ENCODE data around the gene ATP11A.

The ATP11A gene

GRCh38 chr13:112899281-112900225 is 209.7 kb downstream of the ATP11A start:
- in situ Hi-C loops (cut with MboI; ENCODE audit: low sequenced_read_pairs): no loop called here

GRCh38 chr13:112900226-112900600 is 210.4 kb downstream of the ATP11A start:
- in situ Hi-C loops (cut with MboI; ENCODE audit: low sequenced_read_pairs): no loop called here

- in situ Hi-C loops (cut with MboI; ENCODE audit: low sequenced_read_pairs): no loop called here
Measured at GRCh38 chr13:112900691-112901091, 210.9 kb downstream of the ATP11A start.

GRCh38 chr13:112902101-112902651 is 212.3 kb downstream of the ATP11A start:
- in situ Hi-C loops (cut with MboI; ENCODE audit: low sequenced_read_pairs): no loop called here

- in situ Hi-C loops (cut with MboI; ENCODE audit: low sequenced_read_pairs): no loop called here
Measured at GRCh38 chr13:112902669-112903068, 212.8 kb downstream of the ATP11A start.

GRCh38 chr13:112903071-112903577 is 213.3 kb downstream of the ATP11A start:
- in situ Hi-C loops (cut with MboI; ENCODE audit: low sequenced_read_pairs): no loop called here

GRCh38 chr13:112903606-112904195 is 213.9 kb downstream of the ATP11A start:
- in situ Hi-C loops (cut with MboI; ENCODE audit: low sequenced_read_pairs): no loop called here

- in situ Hi-C loops (cut with MboI; ENCODE audit: low sequenced_read_pairs): no loop called here
Measured at GRCh38 chr13:112904436-112904960, 214.7 kb downstream of the ATP11A start.

GRCh38 chr13:112905086-112905485 is 215.2 kb downstream of the ATP11A start:
- in situ Hi-C loops (cut with MboI; ENCODE audit: low sequenced_read_pairs): no loop called here

- in situ Hi-C loops (cut with MboI; ENCODE audit: low sequenced_read_pairs): no loop called here
Measured at GRCh38 chr13:112905619-112905989, 215.8 kb downstream of the ATP11A start.

- in situ Hi-C loops (cut with MboI; ENCODE audit: low sequenced_read_pairs): no loop called here
Measured at GRCh38 chr13:112905990-112906641, 216.3 kb downstream of the ATP11A start.

- in situ Hi-C loops (cut with MboI; ENCODE audit: low sequenced_read_pairs): no loop called here
Measured at GRCh38 chr13:112907286-112907685, 217.4 kb downstream of the ATP11A start.

- in situ Hi-C loops (cut with MboI; ENCODE audit: low sequenced_read_pairs): no loop called here
Measured at GRCh38 chr13:112907871-112908331, 218.1 kb downstream of the ATP11A start.

GRCh38 chr13:112908342-112908741 is 218.5 kb downstream of the ATP11A start:
- in situ Hi-C loops (cut with MboI; ENCODE audit: low sequenced_read_pairs): no loop called here

GRCh38 chr13:112910016-112910415 is 220.2 kb downstream of the ATP11A start:
- in situ Hi-C loops (cut with MboI; ENCODE audit: low sequenced_read_pairs): no loop called here

GRCh38 chr13:112910616-112911280 is 220.9 kb downstream of the ATP11A start:
- in situ Hi-C loops (cut with MboI; ENCODE audit: low sequenced_read_pairs): no loop called here

- in situ Hi-C loops (cut with MboI; ENCODE audit: low sequenced_read_pairs): no loop called here
Measured at GRCh38 chr13:112911285-112911701, 221.5 kb downstream of the ATP11A start.

- in situ Hi-C loops (cut with MboI; ENCODE audit: low sequenced_read_pairs): no loop called here
Measured at GRCh38 chr13:112911883-112912282, 222.0 kb downstream of the ATP11A start.

GRCh38 chr13:112912726-112913440 is 223.0 kb downstream of the ATP11A start:
- in situ Hi-C loops (cut with MboI; ENCODE audit: low sequenced_read_pairs): no loop called here

- in situ Hi-C loops (cut with MboI; ENCODE audit: low sequenced_read_pairs): no loop called here
Measured at GRCh38 chr13:112916296-112916695, 226.5 kb downstream of the ATP11A start.
